NCI-H2081 (cell line): ENCODE data around the gene AGPAT4.

Experiments used
- DNase-seq, 2 experiments: peaks; one replicate each; lab custom pipeline; 2025; lab: John Stamatoyannopoulos, UW

Gene AGPAT4

GRCh38 chr6:161281092-161281491 lies 7.2 kb upstream of the AGPAT4 start:
- DNase-seq, result no peak

- no peak for DNase-seq
Observed at GRCh38 chr6:161279677-161280415, 6.0 kb upstream of the AGPAT4 start.

GRCh38 chr6:161276605-161277155 lies 2.8 kb upstream of the AGPAT4 start:
- no peak for DNase-seq

GRCh38 chr6:161274898-161275297 lies 1.0 kb upstream of the AGPAT4 start:
- DNase-seq, result no peak

GRCh38 chr6:161274488-161274858 lies 612 bp upstream of the AGPAT4 start:
- no peak for DNase-seq

- peak; percentile 66 to 75 for DNase-seq
Observed at GRCh38 chr6:161273274-161273751, 548 bp downstream of the AGPAT4 start.

GRCh38 chr6:161272635-161273273 lies 1.1 kb downstream of the AGPAT4 start:
- DNase-seq, result no peak

GRCh38 chr6:161271343-161272030 lies 2.4 kb downstream of the AGPAT4 start:
- DNase-seq, result no peak

- no peak for DNase-seq
Observed at GRCh38 chr6:161270116-161270515, 3.7 kb downstream of the AGPAT4 start.

- no peak for DNase-seq
Observed at GRCh38 chr6:161269310-161269709, 4.6 kb downstream of the AGPAT4 start.

- no peak for DNase-seq
Observed at GRCh38 chr6:161268531-161269210, 5.2 kb downstream of the AGPAT4 start.

- DNase-seq, result no peak
Observed at GRCh38 chr6:161266513-161267230, 7.2 kb downstream of the AGPAT4 start.

- DNase-seq, result no peak
Observed at GRCh38 chr6:161265975-161266374, 7.9 kb downstream of the AGPAT4 start.

GRCh38 chr6:161265554-161265953 lies 8.3 kb downstream of the AGPAT4 start:
- no peak for DNase-seq

- no peak for DNase-seq
Observed at GRCh38 chr6:161264181-161264580, 9.7 kb downstream of the AGPAT4 start.

- no peak for DNase-seq
Observed at GRCh38 chr6:161261816-161262215, 12.0 kb downstream of the AGPAT4 start.

- no peak for DNase-seq
Observed at GRCh38 chr6:161261325-161261724, 12.5 kb downstream of the AGPAT4 start.

GRCh38 chr6:161259302-161259701 lies 14.6 kb downstream of the AGPAT4 start:
- DNase-seq, result no peak

- DNase-seq, result no peak
Observed at GRCh38 chr6:161257793-161258457, 15.9 kb downstream of the AGPAT4 start.

GRCh38 chr6:161256407-161256806 lies 17.5 kb downstream of the AGPAT4 start:
- DNase-seq, result no peak

- DNase-seq, result no peak
Observed at GRCh38 chr6:161255518-161255917, 18.3 kb downstream of the AGPAT4 start.
